Measurements from ENCODE around the gene NFE2L1.
A peak's percentile ranks its signal among the peaks of the same experiment; 100 is the strongest.

Gene NFE2L1

DNA sequence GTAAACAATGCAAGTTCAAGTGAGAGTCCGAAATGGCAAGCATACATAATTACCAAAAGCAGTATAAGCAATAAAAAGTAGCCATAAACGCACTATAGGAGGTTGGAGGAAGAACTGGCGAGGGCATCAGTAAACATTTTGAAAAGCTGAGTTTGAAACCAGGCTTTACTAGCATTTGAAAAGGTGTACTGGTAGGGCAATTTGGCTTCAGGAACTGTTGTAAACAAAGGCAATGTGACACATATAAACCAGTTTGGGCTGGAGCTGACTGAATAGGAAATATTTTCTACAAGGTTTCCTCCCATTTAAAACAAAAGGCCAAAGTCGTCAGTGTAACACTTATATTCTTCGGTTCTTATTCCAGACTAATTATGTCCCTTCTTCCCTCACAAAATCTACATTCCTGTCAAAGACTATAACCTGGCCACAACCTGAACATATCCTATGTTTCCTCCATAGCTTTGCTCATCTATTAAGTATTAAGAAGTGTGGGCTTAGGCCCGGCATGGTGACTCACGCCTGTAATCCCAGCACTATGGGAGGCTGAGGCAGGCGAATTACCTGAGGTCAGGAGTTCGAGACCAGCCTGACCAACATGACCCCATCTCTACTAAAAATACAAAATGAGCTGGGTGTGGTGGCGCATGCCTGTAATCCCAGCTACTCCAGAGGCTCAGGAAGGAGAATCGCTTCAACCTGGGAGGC is 45.3 kb downstream of the NFE2L1 start:
- TF ChIP-seq, protein P1, sequence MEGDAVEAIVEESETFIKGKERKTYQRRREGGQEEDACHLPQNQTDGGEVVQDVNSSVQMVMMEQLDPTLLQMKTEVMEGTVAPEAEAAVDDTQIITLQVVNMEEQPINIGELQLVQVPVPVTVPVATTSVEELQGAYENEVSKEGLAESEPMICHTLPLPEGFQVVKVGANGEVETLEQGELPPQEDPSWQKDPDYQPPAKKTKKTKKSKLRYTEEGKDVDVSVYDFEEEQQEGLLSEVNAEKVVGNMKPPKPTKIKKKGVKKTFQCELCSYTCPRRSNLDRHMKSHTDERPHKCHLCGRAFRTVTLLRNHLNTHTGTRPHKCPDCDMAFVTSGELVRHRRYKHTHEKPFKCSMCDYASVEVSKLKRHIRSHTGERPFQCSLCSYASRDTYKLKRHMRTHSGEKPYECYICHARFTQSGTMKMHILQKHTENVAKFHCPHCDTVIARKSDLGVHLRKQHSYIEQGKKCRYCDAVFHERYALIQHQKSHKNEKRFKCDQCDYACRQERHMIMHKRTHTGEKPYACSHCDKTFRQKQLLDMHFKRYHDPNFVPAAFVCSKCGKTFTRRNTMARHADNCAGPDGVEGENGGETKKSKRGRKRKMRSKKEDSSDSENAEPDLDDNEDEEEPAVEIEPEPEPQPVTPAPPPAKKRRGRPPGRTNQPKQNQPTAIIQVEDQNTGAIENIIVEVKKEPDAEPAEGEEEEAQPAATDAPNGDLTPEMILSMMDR (IDR thresholded peaks at IDR 0.05; ENCODE audit: insufficient read depth, missing control alignments): no peak
- FAIRE-seq: no peak
- DNase-seq (ENCODE audit: insufficient read length, low spot score): no peak

DNA sequence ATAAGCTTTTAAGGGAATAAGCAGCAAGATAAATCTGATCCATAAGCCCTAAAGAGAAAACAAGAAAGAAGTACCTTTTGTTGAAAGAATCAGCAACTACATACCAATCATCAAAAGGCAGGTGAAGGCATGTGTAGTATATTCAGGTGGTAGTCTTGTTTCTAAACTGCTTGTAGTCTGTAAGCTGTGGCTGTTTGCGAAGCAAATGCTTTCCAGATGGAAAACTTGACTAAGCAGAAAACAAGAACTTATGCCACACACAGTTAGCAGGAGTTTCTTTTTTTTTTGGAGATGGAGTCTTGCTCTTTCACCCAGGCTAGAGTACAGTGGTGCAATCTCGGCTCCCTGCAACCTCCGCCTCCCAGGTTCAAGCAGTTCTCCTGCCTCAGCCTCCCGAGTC is 47.5 kb downstream of the NFE2L1 start:
- FAIRE-seq: no peak
- TF ChIP-seq, protein P1 (IDR thresholded peaks at IDR 0.05; ENCODE audit: insufficient read depth, missing control alignments): no peak
- no peak for DNase-seq (ENCODE audit: insufficient read length, low spot score)

DNA sequence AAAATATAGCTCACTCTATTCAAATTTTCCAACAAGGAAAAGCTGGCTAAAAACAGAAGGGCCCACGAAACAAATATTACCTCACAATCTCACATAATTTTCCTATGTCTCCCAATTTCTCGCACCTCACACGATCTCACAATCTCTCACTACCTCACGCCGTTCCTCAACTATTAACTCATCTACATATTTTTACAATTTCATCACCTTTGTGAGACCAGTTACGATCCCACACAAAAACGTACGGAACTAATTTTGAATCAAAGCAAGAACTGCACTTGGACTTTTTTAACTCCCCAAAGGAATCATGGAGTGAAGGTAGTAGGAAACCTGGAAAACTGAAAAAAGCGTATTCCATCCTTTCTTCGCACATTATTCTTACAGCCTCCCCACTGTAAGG is 52.0 kb downstream of the NFE2L1 start:
- TF ChIP-seq, protein P1 (IDR thresholded peaks at IDR 0.05; ENCODE audit: insufficient read depth, missing control alignments): no peak
- FAIRE-seq (no peak), DNase-seq (ENCODE audit: insufficient read length, low spot score) (no peak)

DNA sequence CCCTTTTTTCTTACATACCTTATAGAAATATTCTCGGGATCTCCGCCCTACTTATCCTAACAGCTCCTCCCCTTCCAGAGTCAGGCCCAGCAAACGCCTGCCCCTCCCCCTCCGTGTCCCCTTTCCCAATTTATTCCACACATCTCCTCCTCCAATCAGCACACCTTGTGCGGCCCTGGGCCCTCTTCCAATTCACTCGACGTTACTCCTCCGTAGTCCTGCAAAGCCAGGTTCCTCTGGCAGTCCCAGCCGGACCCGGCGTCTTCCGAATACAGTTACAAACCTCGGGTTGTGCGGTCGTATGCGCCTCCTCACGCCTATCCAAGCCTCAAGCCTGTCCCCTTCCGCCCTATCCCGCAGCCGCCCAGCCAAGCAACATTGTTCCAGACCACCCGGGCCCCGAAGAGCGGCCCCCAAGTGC is 52.4 kb downstream of the NFE2L1 start:
- DNase-seq (ENCODE audit: insufficient read length, low spot score): no peak
- no peak for FAIRE-seq
- TF ChIP-seq, protein P1 (IDR thresholded peaks at IDR 0.05; ENCODE audit: insufficient read depth, missing control alignments): no peak

DNA sequence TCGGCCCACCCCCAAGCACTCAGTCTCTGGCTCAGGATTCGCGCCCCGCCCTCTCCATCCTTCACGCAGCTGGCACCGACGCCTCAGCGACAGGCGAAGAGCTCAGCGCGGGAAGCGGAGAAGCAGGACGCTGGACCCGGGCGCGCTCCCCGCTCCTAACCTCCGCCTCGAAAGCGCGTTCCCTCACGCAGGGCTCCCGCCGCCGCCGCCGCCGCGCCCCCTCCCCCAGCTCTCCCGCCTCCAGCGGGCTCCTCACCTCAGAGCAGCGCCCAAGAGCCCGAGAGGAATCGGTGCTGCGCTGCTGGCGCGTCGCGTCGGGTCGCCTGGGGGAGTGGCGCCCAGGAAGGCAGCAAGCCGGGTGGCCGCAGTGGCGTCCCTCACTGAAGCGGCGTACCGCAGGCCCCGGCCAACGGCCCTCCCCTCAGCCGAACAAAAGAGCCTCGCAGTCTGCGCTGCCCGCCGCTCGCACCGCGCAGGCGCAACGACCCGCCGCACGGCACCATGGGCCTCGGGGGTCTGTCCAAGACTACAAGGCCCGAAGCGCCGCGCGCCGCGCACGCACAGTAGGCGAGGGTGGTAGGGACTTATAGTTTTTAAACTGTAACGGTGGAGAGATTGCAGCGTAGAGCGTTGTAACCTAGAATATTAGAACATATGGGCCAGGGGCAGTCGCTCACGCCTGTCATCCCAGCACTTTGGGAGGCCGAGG is 53.0 kb downstream of the NFE2L1 start, which contains the start of gene CBX1:
TSS of gene CBX1 (minus strand) at position 467 of the 709 bp plus-strand sequence. CDS start 24,474 bp downstream, outside the sequence.
- TF ChIP-seq, protein P1 (IDR thresholded peaks at IDR 0.05; ENCODE audit: insufficient read depth, missing control alignments): no peak
- FAIRE-seq (no peak), DNase-seq (ENCODE audit: insufficient read length, low spot score) (peak; percentile 61)

DNA sequence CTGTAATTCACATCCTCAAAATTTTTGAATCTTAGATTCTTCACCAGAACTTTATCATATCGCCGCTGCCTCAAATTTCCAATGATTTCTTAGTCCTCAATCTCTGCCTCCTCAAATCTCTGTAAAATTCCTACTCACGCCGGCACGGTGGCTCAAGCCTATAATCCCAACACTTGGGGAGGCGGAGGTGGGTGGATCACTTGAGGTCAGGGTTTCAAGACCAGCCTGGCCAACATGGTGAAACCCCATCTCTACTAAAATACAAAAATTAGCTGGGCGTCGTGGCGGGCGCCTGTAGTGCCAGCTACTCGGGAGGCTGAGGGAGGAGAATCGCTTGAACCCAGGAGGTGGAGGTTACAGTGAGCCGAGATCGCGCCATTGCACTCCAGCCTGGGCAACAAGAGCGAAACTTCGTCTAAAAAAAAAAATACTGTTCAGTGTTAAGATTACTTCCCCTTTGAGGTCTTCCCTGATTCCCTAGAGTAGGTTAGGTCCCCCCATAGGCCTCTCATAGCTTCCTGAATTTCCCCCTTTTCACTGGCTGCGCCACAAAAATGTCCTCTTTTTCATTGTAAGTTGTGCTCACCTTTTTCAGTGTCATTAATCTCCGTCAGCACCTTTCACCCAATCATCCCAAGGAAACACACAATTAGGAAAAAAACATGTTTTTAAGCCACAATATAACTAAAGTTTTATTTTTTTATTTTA is 54.0 kb downstream of the NFE2L1 start:
- DNase-seq (ENCODE audit: insufficient read length, low spot score) (no peak), FAIRE-seq (no peak)
- TF ChIP-seq, protein P1 (IDR thresholded peaks at IDR 0.05; ENCODE audit: insufficient read depth, missing control alignments): no peak

Measured in D721Med (cell line).